GM19025 (cell line): Measurements from ENCODE around the gene DOCK4.

Source experiments
- ATAC-seq: cut with Tn5 transposase; IDR thresholded peaks from one replicate; pipeline ENCODE4 v1.9.1; 2021; ENCODE audit warnings: mild to moderate bottlenecking, low read depth, moderate library complexity; ENCODE audit not compliant: unreplicated experiment

DOCK4 gene

GRCh38 chr7:111727905-111728634 is 478.1 kb downstream of the DOCK4 start:
- ATAC-seq: no peak

GRCh38 chr7:111718886-111719285 is 487.3 kb downstream of the DOCK4 start:
- ATAC-seq: no peak

GRCh38 chr7:111711426-111712065 is 494.7 kb downstream of the DOCK4 start:
- no peak for ATAC-seq

- ATAC-seq: no peak
Measured at GRCh38 chr7:111710839-111711380, 495.3 kb downstream of the DOCK4 start.

GRCh38 chr7:111708072-111708471 is 498.1 kb downstream of the DOCK4 start:
- ATAC-seq: no peak

GRCh38 chr7:111705807-111706206 is 500.4 kb downstream of the DOCK4 start:
- no peak for ATAC-seq

- no peak for ATAC-seq
Measured at GRCh38 chr7:111697771-111698170, 508.4 kb downstream of the DOCK4 start.

- no peak for ATAC-seq
Measured at GRCh38 chr7:111694376-111694775, 511.8 kb downstream of the DOCK4 start.

- no peak for ATAC-seq
Measured at GRCh38 chr7:111690364-111691111, 515.7 kb downstream of the DOCK4 start.

GRCh38 chr7:111685349-111685748 is 520.9 kb downstream of the DOCK4 start:
- ATAC-seq: no peak

- no peak for ATAC-seq
Measured at GRCh38 chr7:111682588-111683340, 523.4 kb downstream of the DOCK4 start.

GRCh38 chr7:111681242-111681641 is 525.0 kb downstream of the DOCK4 start:
- ATAC-seq: no peak

GRCh38 chr7:111678986-111679385 is 527.2 kb downstream of the DOCK4 start:
- no peak for ATAC-seq

- no peak for ATAC-seq
Measured at GRCh38 chr7:111678281-111678680, 527.9 kb downstream of the DOCK4 start.

GRCh38 chr7:111677848-111678247 is 528.4 kb downstream of the DOCK4 start:
- ATAC-seq: no peak

- no peak for ATAC-seq
Measured at GRCh38 chr7:111676811-111677210, 529.4 kb downstream of the DOCK4 start.
